CD4-positive, CD25-positive, alpha-beta regulatory T cell (primary cell): ENCODE results near the gene CYP27A1. TPM values are rescaled to one million over a fixed set of nuclear protein-coding genes. Genes with fewer than 3 reads are reported as not detected.

Experiments
- ATAC-seq, 2 donors: fragments of 150-1000 bp; cut with Tn5 transposase; one replicate each; pipeline ENCODE4 v1.10.0; 2021; ENCODE audit warnings: low read depth in 2 of 2, moderate number of reproducible peaks in 2 of 2, moderate library complexity in 1 of 2
- DNase-seq, 3 donors: peaks; one replicate each; pipeline versions ENCODE4 v3.0.0 to v3.0.0-alpha.2; 2012 to 2022; ENCODE audit warnings: mixed read lengths in 1 of 3
- H3K27ac ChIP-seq: one replicate; pipeline ENCODE4 v1.7.0; 2013; ENCODE audit warnings: mild to moderate bottlenecking, low read length; ENCODE audit not compliant: insufficient read depth, poor library complexity, severe bottlenecking
- H3K27me3 ChIP-seq: one replicate; pipeline ENCODE4 v1.7.0; 2013; ENCODE audit warnings: low read length; ENCODE audit not compliant: control insufficient read depth, insufficient read depth
- H3K36me3 ChIP-seq: one replicate; pipeline ENCODE4 v1.7.0; 2013; ENCODE audit warnings: mild to moderate bottlenecking, low read length, moderate library complexity; ENCODE audit not compliant: control insufficient read depth, insufficient read depth
- H3K4me1 ChIP-seq: 2 replicates; pipeline ENCODE4 v1.7.0; 2013; ENCODE audit warnings: mild to moderate bottlenecking, low read length; ENCODE audit not compliant: insufficient read depth, control insufficient read depth, poor library complexity, severe bottlenecking
- H3K4me3 ChIP-seq: one replicate; pipeline ENCODE4 v1.7.0; 2013; ENCODE audit warnings: low read depth, mild to moderate bottlenecking, low read length, moderate library complexity
- H3K9me3 ChIP-seq, 2 experiments: 1 replicate in 1 of 2; 2 replicates in 1 of 2; pipeline ENCODE4 v1.7.0; 2013; ENCODE audit warnings: low read length in 2 of 2, mild to moderate bottlenecking in 1 of 2, moderate library complexity in 1 of 2; ENCODE audit not compliant: control insufficient read depth in 2 of 2
- H3K27ac Mint-ChIP-seq, 3 donors: one replicate each; pipeline ENCODE4 v1.8.0; 2020 to 2022; ENCODE audit warnings: mild to moderate bottlenecking in 3 of 3, mixed read lengths in 3 of 3, moderate library complexity in 2 of 3
- H3K27me3 Mint-ChIP-seq: one replicate; pipeline ENCODE4 v1.8.0; 2022; ENCODE audit warnings: mild to moderate bottlenecking, mixed read lengths
- H3K36me3 Mint-ChIP-seq: one replicate; pipeline ENCODE4 v1.8.0; 2020; ENCODE audit warnings: mixed read lengths
- H3K4me1 Mint-ChIP-seq, 4 donors: one replicate each; pipeline ENCODE4 v1.8.0; 2020 to 2022; ENCODE audit warnings: mixed read lengths in 4 of 4, mild to moderate bottlenecking in 1 of 4
- H3K4me3 Mint-ChIP-seq, 4 donors: one replicate each; pipeline ENCODE4 v1.8.0; 2020 to 2022; ENCODE audit warnings: mild to moderate bottlenecking in 4 of 4, mixed read lengths in 4 of 4, moderate library complexity in 3 of 4
- H3K9me3 Mint-ChIP-seq, 7 donors: one replicate each; pipeline ENCODE4 v1.8.0; 2020 to 2022; ENCODE audit warnings: mixed read lengths in 7 of 7, mild to moderate bottlenecking in 3 of 7, moderate library complexity in 2 of 7
- polyA plus RNA-seq, 4 donors: library from polyadenylated mRNA; unstranded; fragments of 300-500 nt; fragmentation: Illumina TruSeq; gene quantifications; one replicate each; pipeline ENCODE4 v1.2.3, GENCODE V29; 2021
- total RNA-seq: library from RNA; stranded (reverse); gene quantifications from one replicate; pipeline ENCODE4 v1.2.3, GENCODE V29; 2022

Gene CYP27A1
- total and polyA plus RNA-seq, 5 donors from 2014 or later: 0.13 TPM; not detected in 4

DNA sequence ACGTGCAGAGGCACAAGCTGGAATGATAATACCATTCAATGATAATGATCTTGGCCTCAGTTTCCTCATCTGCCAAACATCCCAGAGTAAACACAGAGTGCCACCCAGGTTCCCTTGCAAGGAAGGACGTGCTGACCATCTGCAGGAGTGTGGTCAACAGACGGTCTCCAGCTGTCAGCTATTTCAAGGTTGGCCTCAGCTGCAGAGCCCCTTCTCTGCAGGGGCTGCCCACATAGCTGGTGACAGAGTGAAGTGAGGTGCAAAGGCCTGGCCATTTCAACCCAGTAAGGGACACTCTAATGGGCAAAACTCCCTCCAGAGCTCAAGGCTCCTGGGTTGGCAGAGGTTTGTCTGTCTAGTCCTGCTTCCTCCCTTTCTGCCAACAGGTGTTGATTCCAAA lies 69.3 kb downstream of the CYP27A1 start:
- no peaks in the 10 kb centered on the region for H3K36me3 Mint-ChIP-seq
- H3K4me1 Mint-ChIP-seq: peaks cover 0 to 6% (median 3%) of the 10 kb centered on the region in 4 donors
- Histone ChIP-seq H3K9me3 (no peaks in the 10 kb centered on the region), H3K36me3 (no peaks in the 10 kb centered on the region), H3K4me1 (no peaks in the 10 kb centered on the region), H3K27me3 (peaks cover 15% of the 10 kb centered on the region), H3K27ac (no peak overlapping the region), H3K4me3 (no peak overlapping the region)
- H3K27me3 Mint-ChIP-seq: peaks cover 57% of the 10 kb centered on the region
- no peak overlapping the region for H3K27ac Mint-ChIP-seq
- H3K4me3 Mint-ChIP-seq: no peak overlapping the region
- no peak for DNase-seq
- ATAC-seq: no peak
- H3K9me3 Mint-ChIP-seq: peaks cover 0 to 2% (median 0%) of the 10 kb centered on the region in 7 donors

DNA sequence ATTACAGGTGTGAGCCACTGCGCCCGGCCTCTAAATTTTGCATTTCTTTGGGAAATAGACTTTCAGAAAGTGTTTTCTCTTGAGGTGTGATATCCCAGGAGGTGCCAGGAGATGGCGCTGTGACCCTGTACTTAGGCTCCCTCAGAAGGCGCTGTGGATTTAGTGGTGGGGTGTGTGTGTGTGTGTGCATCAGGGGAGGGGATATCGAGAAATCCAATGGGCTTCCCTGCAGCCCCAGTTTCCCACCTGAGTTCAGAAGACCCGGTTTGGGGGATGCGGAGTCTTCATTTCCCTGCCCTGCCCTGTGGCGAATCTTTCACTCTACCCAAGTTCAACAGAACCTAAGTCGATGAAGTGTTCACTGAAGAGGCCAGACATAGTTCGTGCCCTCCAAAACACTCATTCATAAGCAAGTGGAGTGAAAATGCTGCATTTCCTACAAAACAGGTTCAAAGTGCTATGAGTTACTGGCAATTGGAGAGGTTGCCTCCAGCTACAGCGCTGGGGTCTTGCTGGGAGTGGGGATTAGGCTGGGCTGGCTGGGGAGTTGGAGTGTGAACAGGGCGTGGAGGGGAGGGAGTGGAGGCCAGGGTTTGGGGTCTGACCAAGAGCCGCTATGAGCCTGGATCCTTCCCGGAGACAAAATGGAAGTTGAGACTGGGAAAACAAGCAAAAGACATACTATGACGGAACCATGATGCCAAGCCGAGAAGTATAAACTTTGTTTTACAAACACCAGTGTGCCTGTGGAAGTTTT lies 71.1 kb downstream of the CYP27A1 start:
- Histone ChIP-seq H3K36me3 (no peaks in the 10 kb centered on the region), H3K27me3 (peaks cover 20% of the 10 kb centered on the region), H3K27ac (no peak overlapping the region), H3K4me3 (no peak overlapping the region), H3K4me1 (no peaks in the 10 kb centered on the region), H3K9me3 (no peaks in the 10 kb centered on the region)
- H3K4me1 Mint-ChIP-seq: peaks cover 0 to 9% (median 1%) of the 10 kb centered on the region in 4 donors
- peaks cover 68% of the 10 kb centered on the region for H3K27me3 Mint-ChIP-seq
- H3K4me3 Mint-ChIP-seq: no peak overlapping the region
- H3K27ac Mint-ChIP-seq: no peak overlapping the region
- ATAC-seq (peak; percentile 61 to 72), DNase-seq (peak; percentile 54 to 64 (median 63))
- peaks cover 0 to 3% (median 0%) of the 10 kb centered on the region in 7 donors for H3K9me3 Mint-ChIP-seq
- H3K36me3 Mint-ChIP-seq: no peaks in the 10 kb centered on the region

- no peaks in the 10 kb centered on the region for H3K4me1 ChIP-seq
- no peak overlapping the region for H3K27ac Mint-ChIP-seq
- H3K4me1 Mint-ChIP-seq: peaks cover 0 to 14% (median 1%) of the 10 kb centered on the region in 4 donors
- no peaks in the 10 kb centered on the region for H3K36me3 Mint-ChIP-seq
- H3K27me3 ChIP-seq: peaks cover 24% of the 10 kb centered on the region
- H3K27me3 Mint-ChIP-seq: peaks cover 68% of the 10 kb centered on the region
- no peak overlapping the region for H3K4me3 ChIP-seq
- DNase-seq (no peak), ATAC-seq (no peak)
- no peaks in the 10 kb centered on the region for H3K9me3 ChIP-seq
- no peaks in the 10 kb centered on the region for H3K36me3 ChIP-seq
- peaks cover 0 to 3% (median 0%) of the 10 kb centered on the region in 7 donors for H3K9me3 Mint-ChIP-seq
- H3K27ac ChIP-seq: no peak overlapping the region
- no peak overlapping the region for H3K4me3 Mint-ChIP-seq
These were observed 71.8 kb downstream of the CYP27A1 start for GRCh38 chr2:218853766-218854165.

DNA sequence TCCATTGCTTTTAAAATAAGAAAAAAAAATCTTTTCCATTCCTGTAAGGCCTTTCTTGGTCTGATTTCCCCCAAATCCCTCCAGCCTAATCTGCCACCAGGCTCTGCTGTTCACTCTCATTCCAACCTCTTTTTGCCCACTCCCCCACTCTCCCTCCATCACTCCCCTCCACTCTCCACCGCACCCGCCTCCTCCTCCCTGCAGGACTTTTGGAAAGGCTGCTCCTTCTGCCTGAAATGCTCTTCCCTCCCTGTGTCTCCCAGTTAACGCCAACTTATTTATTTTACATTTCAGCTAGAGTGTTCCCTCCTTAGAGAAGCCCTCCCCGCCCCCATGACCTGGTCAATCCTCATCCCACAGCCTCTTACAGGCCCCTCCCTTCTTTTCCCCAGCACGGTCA lies 72.9 kb downstream of the CYP27A1 start:
- Mint-ChIP-seq H3K36me3 (no peaks in the 10 kb centered on the region), H3K9me3 (peaks cover 0 to 6% (median 0%) of the 10 kb centered on the region in 7 donors), H3K4me3 (no peak overlapping the region), H3K27me3 (peaks cover 69% of the 10 kb centered on the region), H3K4me1 (peaks cover 0 to 20% (median 2%) of the 10 kb centered on the region in 4 donors), H3K27ac (no peak overlapping the region)
- Histone ChIP-seq H3K4me3 (no peak overlapping the region), H3K4me1 (peaks cover 9% of the 10 kb centered on the region), H3K9me3 (no peaks in the 10 kb centered on the region), H3K27ac (no peak overlapping the region), H3K36me3 (no peaks in the 10 kb centered on the region), H3K27me3 (peaks cover 24% of the 10 kb centered on the region)
- no peak for ATAC-seq
- no peak for DNase-seq

- H3K27me3 Mint-ChIP-seq: peaks cover 68% of the 10 kb centered on the region
- peaks cover 28% of the 10 kb centered on the region for H3K27me3 ChIP-seq
- peaks cover 0 to 6% (median 0%) of the 10 kb centered on the region in 7 donors for H3K9me3 Mint-ChIP-seq
- no peak overlapping the region for H3K27ac ChIP-seq
- no peak for DNase-seq
- no peak for ATAC-seq
- H3K27ac Mint-ChIP-seq: no peak overlapping the region
- H3K4me1 ChIP-seq: peaks cover 15% of the 10 kb centered on the region
- H3K4me1 Mint-ChIP-seq: peaks cover 0 to 25% (median 7%) of the 10 kb centered on the region in 4 donors
- H3K36me3 Mint-ChIP-seq: no peaks in the 10 kb centered on the region
- no peaks in the 10 kb centered on the region for H3K9me3 ChIP-seq
- no peaks in the 10 kb centered on the region for H3K36me3 ChIP-seq
- H3K4me3 ChIP-seq: no peak overlapping the region
- H3K4me3 Mint-ChIP-seq: peak overlapping the region in 1 of 4 donors; percentile 40
These were observed 73.6 kb downstream of the CYP27A1 start for GRCh38 chr2:218855305-218856166.

DNA sequence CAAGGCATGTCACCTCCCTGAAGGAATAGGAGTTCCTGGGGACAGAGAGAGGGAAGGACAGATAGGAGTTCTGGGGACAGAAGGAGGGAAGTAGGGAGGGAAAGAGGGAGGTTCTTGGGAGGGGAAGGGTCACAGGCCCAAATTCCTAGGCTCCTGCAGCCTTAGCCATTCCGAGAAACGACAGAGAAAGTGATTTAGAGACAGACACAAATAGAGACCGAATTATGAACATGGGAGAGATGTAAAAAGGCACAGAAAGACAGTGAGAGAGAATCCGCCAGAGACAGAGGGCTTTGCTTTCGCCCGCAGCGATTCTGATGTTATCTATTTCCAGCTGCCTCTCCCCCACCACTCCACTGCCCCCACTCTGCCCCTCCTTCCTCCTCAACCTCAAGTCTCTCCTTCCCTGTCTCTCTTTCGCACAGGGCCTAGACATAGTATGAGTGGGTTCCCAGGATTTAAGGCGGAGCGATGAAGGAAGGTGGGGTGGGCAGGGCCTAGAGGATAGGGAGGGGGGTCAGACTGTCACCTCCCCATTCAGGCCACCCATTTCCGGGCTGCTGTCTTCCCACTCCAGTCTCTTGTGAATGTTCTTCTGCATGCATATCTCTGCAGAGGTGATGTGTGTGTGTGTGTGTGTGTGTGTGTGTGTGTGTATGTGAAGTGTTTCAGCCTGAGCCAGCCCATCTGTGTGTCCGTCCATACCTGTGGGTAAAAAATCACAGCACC lies 74.4 kb downstream of the CYP27A1 start:
- Histone ChIP-seq H3K27me3 (peaks cover 29% of the 10 kb centered on the region), H3K9me3 (no peaks in the 10 kb centered on the region), H3K4me1 (peaks cover 17% of the 10 kb centered on the region), H3K27ac (no peak overlapping the region), H3K36me3 (no peaks in the 10 kb centered on the region), H3K4me3 (no peak overlapping the region)
- no peak for DNase-seq
- ATAC-seq: no peak
- Mint-ChIP-seq H3K9me3 (peaks cover 0 to 6% (median 0%) of the 10 kb centered on the region in 7 donors), H3K4me1 (peaks cover 0 to 32% (median 10%) of the 10 kb centered on the region in 4 donors), H3K27ac (no peak overlapping the region), H3K27me3 (peaks cover 72% of the 10 kb centered on the region), H3K36me3 (no peaks in the 10 kb centered on the region), H3K4me3 (peak overlapping the region in 1 of 4 donors; percentile 40)

GRCh38 chr2:218856896-218857243 lies 74.9 kb downstream of the CYP27A1 start:
- Mint-ChIP-seq H3K27ac (no peak overlapping the region), H3K4me1 (peaks cover 0 to 34% (median 11%) of the 10 kb centered on the region in 4 donors), H3K27me3 (peaks cover 74% of the 10 kb centered on the region), H3K4me3 (no peak overlapping the region), H3K9me3 (peaks cover 0 to 6% (median 0%) of the 10 kb centered on the region in 7 donors), H3K36me3 (no peaks in the 10 kb centered on the region)
- no peak for ATAC-seq
- peaks cover 30% of the 10 kb centered on the region for H3K27me3 ChIP-seq
- H3K9me3 ChIP-seq: no peaks in the 10 kb centered on the region
- no peak overlapping the region for H3K4me3 ChIP-seq
- no peak overlapping the region for H3K27ac ChIP-seq
- no peak for DNase-seq
- H3K36me3 ChIP-seq: no peaks in the 10 kb centered on the region
- H3K4me1 ChIP-seq: peaks cover 17% of the 10 kb centered on the region
